ENCODE results near the gene TEX38. TPM values are rescaled to one million over a fixed set of nuclear protein-coding genes. Genes with fewer than 3 reads are reported as not detected.
"Not testable (repeated sequence)": the region's sequence is repeated elsewhere in the genome, so short reads cannot be mapped to it uniquely, and the experiment has no call there.

Gene TEX38
- total RNA-seq, 1 experiment from 2014 or later = not detected

GRCh38 chr1:46652321-46653100 is 19.1 kb upstream of the TEX38 start:
- CTCF ChIA-PET = interaction anchor here (0.5 kb wide), 1 partner anchor 36 kb away, joined by 5 read pairs; the partner anchor contains the start of gene MOB3C
- Mint-ChIP-seq H3K27me3 (ENCODE audit: unreplicated experiment) (no peaks in the 10 kb centered on the region), H3K36me3 (ENCODE audit: insufficient read depth, unreplicated experiment) (no peaks in the 10 kb centered on the region), H3K4me1 (ENCODE audit: low read depth, unreplicated experiment) (no peaks in the 10 kb centered on the region), H3K4me3 (ENCODE audit: low read depth, unreplicated experiment) (no peak overlapping the region), H3K9me3 (ENCODE audit: low read depth, unreplicated experiment) (peaks cover 7% of the 10 kb centered on the region), H3K27ac (ENCODE audit: unreplicated experiment) (no peak overlapping the region)
- no peak for DNase-seq
- no peak for TF ChIP-seq CTCF (IDR thresholded peaks at IDR 0.05; ENCODE audit: unreplicated experiment)
- intact Hi-C loops (cut with micrococcal nuclease; ENCODE audit: unreplicated experiment) = no loop called here
- BruUV-seq (replicated peaks) = no TSS peak

GRCh38 chr1:46653405-46653958 is 18.2 kb upstream of the TEX38 start:
- Mint-ChIP-seq H3K27me3 (ENCODE audit: unreplicated experiment) (no peaks in the 10 kb centered on the region), H3K4me1 (ENCODE audit: low read depth, unreplicated experiment) (no peaks in the 10 kb centered on the region), H3K9me3 (ENCODE audit: low read depth, unreplicated experiment) (peaks cover 7% of the 10 kb centered on the region), H3K27ac (ENCODE audit: unreplicated experiment) (no peak overlapping the region), H3K36me3 (ENCODE audit: insufficient read depth, unreplicated experiment) (no peaks in the 10 kb centered on the region), H3K4me3 (ENCODE audit: low read depth, unreplicated experiment) (no peak overlapping the region)
- no peak for TF ChIP-seq CTCF (IDR thresholded peaks at IDR 0.05; ENCODE audit: unreplicated experiment)
- DNase-seq = no peak
- intact Hi-C loops (cut with micrococcal nuclease; ENCODE audit: unreplicated experiment) = no loop called here
- BruUV-seq (replicated peaks) = no TSS peak
- CTCF ChIA-PET = no interaction called here

- H3K27ac Mint-ChIP-seq (ENCODE audit: unreplicated experiment) = no peak overlapping the region
- intact Hi-C loops (cut with micrococcal nuclease; ENCODE audit: unreplicated experiment) = no loop called here
- peaks cover 7% of the 10 kb centered on the region for H3K9me3 Mint-ChIP-seq (ENCODE audit: low read depth, unreplicated experiment)
- no peaks in the 10 kb centered on the region for H3K4me1 Mint-ChIP-seq (ENCODE audit: low read depth, unreplicated experiment)
- H3K36me3 Mint-ChIP-seq (ENCODE audit: insufficient read depth, unreplicated experiment) = no peaks in the 10 kb centered on the region
- BruUV-seq (replicated peaks) = no TSS peak
- H3K27me3 Mint-ChIP-seq (ENCODE audit: unreplicated experiment) = no peaks in the 10 kb centered on the region
- no peak overlapping the region for H3K4me3 Mint-ChIP-seq (ENCODE audit: low read depth, unreplicated experiment)
- TF ChIP-seq CTCF (IDR thresholded peaks at IDR 0.05; ENCODE audit: unreplicated experiment) = no peak
- DNase-seq = no peak
- CTCF ChIA-PET = no interaction called here
Observed at GRCh38 chr1:46654012-46654411, 17.6 kb upstream of the TEX38 start.

GRCh38 chr1:46654698-46655097 is 17.0 kb upstream of the TEX38 start:
- H3K9me3 Mint-ChIP-seq (ENCODE audit: low read depth, unreplicated experiment); H3K36me3 Mint-ChIP-seq (ENCODE audit: insufficient read depth, unreplicated experiment); BruUV-seq (replicated peaks); intact Hi-C loops (cut with micrococcal nuclease; ENCODE audit: unreplicated experiment); H3K4me1 Mint-ChIP-seq (ENCODE audit: low read depth, unreplicated experiment); CTCF ChIA-PET; H3K27me3 Mint-ChIP-seq (ENCODE audit: unreplicated experiment); H3K4me3 Mint-ChIP-seq (ENCODE audit: low read depth, unreplicated experiment); H3K27ac Mint-ChIP-seq (ENCODE audit: unreplicated experiment); DNase-seq: not testable (repeated sequence)

GRCh38 chr1:46655848-46656247 is 15.8 kb upstream of the TEX38 start:
- Mint-ChIP-seq H3K27ac (ENCODE audit: unreplicated experiment) (no peak overlapping the region), H3K36me3 (ENCODE audit: insufficient read depth, unreplicated experiment) (no peaks in the 10 kb centered on the region), H3K4me1 (ENCODE audit: low read depth, unreplicated experiment) (no peaks in the 10 kb centered on the region), H3K27me3 (ENCODE audit: unreplicated experiment) (no peaks in the 10 kb centered on the region), H3K9me3 (ENCODE audit: low read depth, unreplicated experiment) (peaks cover 3% of the 10 kb centered on the region), H3K4me3 (ENCODE audit: low read depth, unreplicated experiment) (no peak overlapping the region)
- DNase-seq = no peak
- intact Hi-C loops (cut with micrococcal nuclease; ENCODE audit: unreplicated experiment) = no loop called here
- TF ChIP-seq CTCF (IDR thresholded peaks at IDR 0.05; ENCODE audit: unreplicated experiment) = no peak
- BruUV-seq (replicated peaks) = no TSS peak
- CTCF ChIA-PET = no interaction called here
